ENCODE results near the gene GRIK4. TPM values are rescaled to one million over a fixed set of nuclear protein-coding genes. Genes with fewer than 3 reads are reported as not detected.

GRIK4 gene
- polyA plus RNA-seq, 1 donor from 2014 or later, result 3.4 TPM

- H2AFZ ChIP-seq (ENCODE audit: low read depth, low read length), result no peak overlapping the region
- TF ChIP-seq TAF1 (IDR thresholded peaks at IDR 0.05; ENCODE audit: low read depth) (no peak), RAD21 (conservative IDR thresholded peaks at IDR 0.05) (no peak), POLR2AphosphoS5 (IDR thresholded peaks at IDR 0.05) (no peak), EZH2 (IDR thresholded peaks at IDR 0.05; ENCODE audit: borderline replicate concordance, insufficient read depth, low read length, poor library complexity, severe bottlenecking) (no peak), REST (IDR thresholded peaks at IDR 0.05; ENCODE audit: borderline replicate concordance) (no peak), MXI1 (conservative IDR thresholded peaks at IDR 0.05; ENCODE audit: poor library complexity, severe bottlenecking) (no peak), SMC3 (conservative IDR thresholded peaks at IDR 0.05; ENCODE audit: poor library complexity) (no peak), EP300 (conservative IDR thresholded peaks at IDR 0.05; ENCODE audit: poor library complexity, severe bottlenecking) (no peak)
- TF ChIP-seq, protein P1, sequence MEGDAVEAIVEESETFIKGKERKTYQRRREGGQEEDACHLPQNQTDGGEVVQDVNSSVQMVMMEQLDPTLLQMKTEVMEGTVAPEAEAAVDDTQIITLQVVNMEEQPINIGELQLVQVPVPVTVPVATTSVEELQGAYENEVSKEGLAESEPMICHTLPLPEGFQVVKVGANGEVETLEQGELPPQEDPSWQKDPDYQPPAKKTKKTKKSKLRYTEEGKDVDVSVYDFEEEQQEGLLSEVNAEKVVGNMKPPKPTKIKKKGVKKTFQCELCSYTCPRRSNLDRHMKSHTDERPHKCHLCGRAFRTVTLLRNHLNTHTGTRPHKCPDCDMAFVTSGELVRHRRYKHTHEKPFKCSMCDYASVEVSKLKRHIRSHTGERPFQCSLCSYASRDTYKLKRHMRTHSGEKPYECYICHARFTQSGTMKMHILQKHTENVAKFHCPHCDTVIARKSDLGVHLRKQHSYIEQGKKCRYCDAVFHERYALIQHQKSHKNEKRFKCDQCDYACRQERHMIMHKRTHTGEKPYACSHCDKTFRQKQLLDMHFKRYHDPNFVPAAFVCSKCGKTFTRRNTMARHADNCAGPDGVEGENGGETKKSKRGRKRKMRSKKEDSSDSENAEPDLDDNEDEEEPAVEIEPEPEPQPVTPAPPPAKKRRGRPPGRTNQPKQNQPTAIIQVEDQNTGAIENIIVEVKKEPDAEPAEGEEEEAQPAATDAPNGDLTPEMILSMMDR (IDR thresholded peaks at IDR 0.05; ENCODE audit: poor library complexity, severe bottlenecking), result no peak
- no peaks in the 10 kb centered on the region for H3K9me2 ChIP-seq (ENCODE audit: insufficient read depth, low read length)
- H3K27me3 ChIP-seq (ENCODE audit: insufficient read depth, low read depth, low read length), result no peaks in the 10 kb centered on the region
- no peaks in the 10 kb centered on the region for H3F3A ChIP-seq (ENCODE audit: insufficient read depth, low read length, poor library complexity, severe bottlenecking)
- no peaks in the 10 kb centered on the region for H3K79me2 ChIP-seq (replicated peaks; ENCODE audit: insufficient read depth, low read length)
- H3K36me3 ChIP-seq (ENCODE audit: insufficient read depth, low read length), result no peaks in the 10 kb centered on the region
- no peak overlapping the region for H3K9ac ChIP-seq (ENCODE audit: low read length)
- H4K20me1 ChIP-seq (ENCODE audit: insufficient read depth), result no peaks in the 10 kb centered on the region
- no peak overlapping the region for H3K4me2 ChIP-seq (ENCODE audit: low read length)
- no peak overlapping the region for H3K4me3 ChIP-seq (ENCODE audit: low read length)
- H3K27ac ChIP-seq (ENCODE audit: low read length), result no peak overlapping the region
- no peaks in the 10 kb centered on the region for H3K9me3 ChIP-seq (ENCODE audit: low read length)
These were observed 227.0 kb downstream of the GRIK4 start for GRCh38 chr11:120738516-120739046.

- Histone ChIP-seq H3K27me3 (ENCODE audit: insufficient read depth, low read depth, low read length) (no peaks in the 10 kb centered on the region), H2AFZ (ENCODE audit: low read depth, low read length) (no peak overlapping the region), H3K36me3 (ENCODE audit: insufficient read depth, low read length) (no peaks in the 10 kb centered on the region), H4K20me1 (ENCODE audit: insufficient read depth) (no peaks in the 10 kb centered on the region), H3K4me3 (ENCODE audit: low read length) (no peak overlapping the region), H3K9me2 (ENCODE audit: insufficient read depth, low read length) (no peaks in the 10 kb centered on the region), H3F3A (ENCODE audit: insufficient read depth, low read length, poor library complexity, severe bottlenecking) (no peaks in the 10 kb centered on the region), H3K27ac (ENCODE audit: low read length) (no peak overlapping the region), H3K9ac (ENCODE audit: low read length) (no peak overlapping the region), H3K79me2 (replicated peaks; ENCODE audit: insufficient read depth, low read length) (no peaks in the 10 kb centered on the region), H3K9me3 (ENCODE audit: low read length) (no peaks in the 10 kb centered on the region), H3K4me2 (ENCODE audit: low read length) (no peak overlapping the region)
- TF ChIP-seq MXI1 (conservative IDR thresholded peaks at IDR 0.05; ENCODE audit: poor library complexity, severe bottlenecking) (no peak), EP300 (conservative IDR thresholded peaks at IDR 0.05; ENCODE audit: poor library complexity, severe bottlenecking) (no peak), RAD21 (conservative IDR thresholded peaks at IDR 0.05) (no peak), POLR2AphosphoS5 (IDR thresholded peaks at IDR 0.05) (no peak), REST (IDR thresholded peaks at IDR 0.05; ENCODE audit: borderline replicate concordance) (no peak), EZH2 (IDR thresholded peaks at IDR 0.05; ENCODE audit: borderline replicate concordance, insufficient read depth, low read length, poor library complexity, severe bottlenecking) (no peak), SMC3 (conservative IDR thresholded peaks at IDR 0.05; ENCODE audit: poor library complexity) (no peak), TAF1 (IDR thresholded peaks at IDR 0.05; ENCODE audit: low read depth) (no peak)
These were observed 228.2 kb downstream of the GRIK4 start for GRCh38 chr11:120739780-120740179.

All from neural cell (in vitro differentiated cells).